ENCODE results near the gene ARHGEF10L. TPM values are rescaled to one million over a fixed set of nuclear protein-coding genes. Genes with fewer than 3 reads are reported as not detected.

ARHGEF10L gene
- total RNA-seq, 4 donors from 2014 or later = 72.7 to 177 (median 156) TPM

- Histone ChIP-seq H3K27me3 (no peaks in the 10 kb centered on the region), H3K27ac (no peak overlapping the region), H3K36me3 (no peaks in the 10 kb centered on the region), H3K4me1 (no peaks in the 10 kb centered on the region), H3K4me3 (no peak overlapping the region), H3K9me3 (no peaks in the 10 kb centered on the region)
- TF ChIP-seq POLR2A (IDR thresholded peaks at IDR 0.05) (no peak), CTCF (IDR thresholded peaks at IDR 0.05) (no peak)
- DNase-seq = no peak
Observed at GRCh38 chr1:17725811-17726582, 186.5 kb downstream of the ARHGEF10L start.

- no peaks in the 10 kb centered on the region for H3K27me3 ChIP-seq
- H3K4me1 ChIP-seq = no peaks in the 10 kb centered on the region
- no peaks in the 10 kb centered on the region for H3K36me3 ChIP-seq
- DNase-seq = no peak
- H3K27ac ChIP-seq = no peak overlapping the region
- H3K4me3 ChIP-seq = no peak overlapping the region
- no peak for TF ChIP-seq CTCF (IDR thresholded peaks at IDR 0.05)
- H3K9me3 ChIP-seq = no peaks in the 10 kb centered on the region
Observed at GRCh38 chr1:17728123-17728712, 188.7 kb downstream of the ARHGEF10L start.

GRCh38 chr1:17729248-17729647 lies 189.8 kb downstream of the ARHGEF10L start:
- DNase-seq = no peak
- no peak overlapping the region for H3K27ac ChIP-seq
- no peaks in the 10 kb centered on the region for H3K9me3 ChIP-seq
- TF ChIP-seq POLR2A (IDR thresholded peaks at IDR 0.05) (no peak), CTCF (IDR thresholded peaks at IDR 0.05) (no peak)
- no peak overlapping the region for H3K4me3 ChIP-seq
- no peaks in the 10 kb centered on the region for H3K27me3 ChIP-seq
- H3K36me3 ChIP-seq = no peaks in the 10 kb centered on the region
- no peaks in the 10 kb centered on the region for H3K4me1 ChIP-seq

GRCh38 chr1:17729909-17730308 lies 190.4 kb downstream of the ARHGEF10L start:
- Histone ChIP-seq H3K9me3 (no peaks in the 10 kb centered on the region), H3K27me3 (no peaks in the 10 kb centered on the region), H3K4me3 (no peak overlapping the region), H3K27ac (no peak overlapping the region), H3K4me1 (no peaks in the 10 kb centered on the region), H3K36me3 (no peaks in the 10 kb centered on the region)
- DNase-seq = no peak
- TF ChIP-seq CTCF (IDR thresholded peaks at IDR 0.05) (no peak), POLR2A (IDR thresholded peaks at IDR 0.05) (no peak)

GRCh38 chr1:17731460-17731859 lies 192.0 kb downstream of the ARHGEF10L start:
- no peak overlapping the region for H3K27ac ChIP-seq
- no peak overlapping the region for H3K4me3 ChIP-seq
- no peaks in the 10 kb centered on the region for H3K4me1 ChIP-seq
- H3K36me3 ChIP-seq = no peaks in the 10 kb centered on the region
- TF ChIP-seq CTCF (IDR thresholded peaks at IDR 0.05) = no peak
- no peak for TF ChIP-seq POLR2A (IDR thresholded peaks at IDR 0.05)
- H3K27me3 ChIP-seq = no peaks in the 10 kb centered on the region
- DNase-seq = no peak
- H3K9me3 ChIP-seq = no peaks in the 10 kb centered on the region

Measured in Peyer's patch (tissue), 4 donors.